AG04449 (cell line): ENCODE results near the gene LETM1.
A peak's percentile ranks its signal among the peaks of the same experiment; 100 is the strongest.

Source experiments
- CTCF ChIA-PET: fragments of 350-600 bp; formaldehyde crosslinking; extraction: SDS; loops from one replicate; lab custom pipeline; 2021; ENCODE audit warnings: antibody characterized with exemption; lab: Yijun Ruan, JAX
- POLR2A ChIA-PET: fragments of 400-600, 350-600 bp; formaldehyde crosslinking; extraction: SDS; loops from one replicate; lab custom pipeline; 2020; ENCODE audit warnings: antibody characterized with exemption, inconsistent platforms; lab: Yijun Ruan, JAX
- DNase-seq: peaks from one replicate; pipeline ENCODE4 v3.0.0-alpha.2; 2010; ENCODE audit warnings: low read depth, low spot score
- H3K4me3 ChIP-seq: 2 replicates; pipeline ENCODE4 v1.5.1; 2011; ENCODE audit warnings: low read depth, mild to moderate bottlenecking, control low read depth, low read length
- TF ChIP-seq, protein P1 (sequence below): IDR thresholded peaks from one replicate; pipeline ENCODE4 v1.5.1; 2011; ENCODE audit warnings: mild to moderate bottlenecking, moderate library complexity, low read length, control low read depth, inconsistent platforms; ENCODE audit not compliant: insufficient read depth; ENCODE audit errors: missing control alignments

Gene LETM1

GRCh38 chr4:1900087-1900433 is 44.1 kb upstream of the LETM1 start:
- CTCF ChIA-PET: interaction anchor here (0.6 to 7.2 kb wide), 47 partner anchors 9 to 1098 kb away, joined by 3 to 196 read pairs (median 5); partner anchors contain the start of genes FGFR3 and LETM1
- TF ChIP-seq, protein P1, sequence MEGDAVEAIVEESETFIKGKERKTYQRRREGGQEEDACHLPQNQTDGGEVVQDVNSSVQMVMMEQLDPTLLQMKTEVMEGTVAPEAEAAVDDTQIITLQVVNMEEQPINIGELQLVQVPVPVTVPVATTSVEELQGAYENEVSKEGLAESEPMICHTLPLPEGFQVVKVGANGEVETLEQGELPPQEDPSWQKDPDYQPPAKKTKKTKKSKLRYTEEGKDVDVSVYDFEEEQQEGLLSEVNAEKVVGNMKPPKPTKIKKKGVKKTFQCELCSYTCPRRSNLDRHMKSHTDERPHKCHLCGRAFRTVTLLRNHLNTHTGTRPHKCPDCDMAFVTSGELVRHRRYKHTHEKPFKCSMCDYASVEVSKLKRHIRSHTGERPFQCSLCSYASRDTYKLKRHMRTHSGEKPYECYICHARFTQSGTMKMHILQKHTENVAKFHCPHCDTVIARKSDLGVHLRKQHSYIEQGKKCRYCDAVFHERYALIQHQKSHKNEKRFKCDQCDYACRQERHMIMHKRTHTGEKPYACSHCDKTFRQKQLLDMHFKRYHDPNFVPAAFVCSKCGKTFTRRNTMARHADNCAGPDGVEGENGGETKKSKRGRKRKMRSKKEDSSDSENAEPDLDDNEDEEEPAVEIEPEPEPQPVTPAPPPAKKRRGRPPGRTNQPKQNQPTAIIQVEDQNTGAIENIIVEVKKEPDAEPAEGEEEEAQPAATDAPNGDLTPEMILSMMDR: no peak
- no peak overlapping the region for H3K4me3 ChIP-seq
- POLR2A ChIA-PET: interaction anchor here (0.6 kb wide), 1 partner anchor 92 kb away, joined by 3 read pairs; no protein-coding TSS in a partner anchor
- DNase-seq: no peak

- ChIA-PET POLR2A (interaction anchor here (0.6 kb wide), 1 partner anchor 92 kb away, joined by 3 read pairs; no protein-coding TSS in a partner anchor), CTCF (interaction anchor here (0.6 to 7.2 kb wide), 50 partner anchors 9 to 1099 kb away, joined by 3 to 196 read pairs (median 4); partner anchors contain the start of genes FGFR3, LETM1 and NSD2)
- H3K4me3 ChIP-seq: no peak overlapping the region
- DNase-seq: no peak
- TF ChIP-seq, protein P1: peak; percentile 74
Observed at GRCh38 chr4:1899149-1900086, 43.5 kb upstream of the LETM1 start.

- TF ChIP-seq, protein P1: no peak
- POLR2A ChIA-PET: no interaction called here
- CTCF ChIA-PET: interaction anchor here (0.7 to 7.2 kb wide), 35 partner anchors 10 to 205 kb away, joined by 3 to 196 read pairs (median 8); partner anchors contain the start of genes LETM1 and NSD2
- no peak overlapping the region for H3K4me3 ChIP-seq
- no peak for DNase-seq
Observed at GRCh38 chr4:1898681-1899080, 42.7 kb upstream of the LETM1 start.

DNA sequence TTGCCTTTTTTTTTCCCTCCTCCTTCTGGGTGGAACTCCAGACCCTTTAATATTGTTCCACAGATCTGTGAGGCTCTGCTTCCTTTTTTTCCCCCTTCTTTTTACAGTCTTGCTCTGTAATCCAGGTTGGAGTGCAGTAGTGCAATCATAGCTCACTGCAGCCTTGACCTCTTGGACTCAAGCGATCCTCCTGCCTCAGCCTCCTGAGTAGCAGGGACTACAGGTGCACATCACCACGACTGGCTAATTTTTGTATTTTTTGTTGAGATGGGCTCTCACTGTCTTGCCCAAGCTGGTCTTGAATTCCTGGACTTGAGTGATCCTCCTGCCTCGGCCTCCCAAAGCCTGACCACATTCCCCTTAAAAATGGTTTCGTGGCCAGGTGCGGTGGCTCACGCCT is 42.1 kb upstream of the LETM1 start:
- TF ChIP-seq, protein P1: no peak
- no peak for DNase-seq
- ChIA-PET CTCF (interaction anchor here (1.3 to 7.2 kb wide), 15 partner anchors 11 to 205 kb away, joined by 3 to 196 read pairs (median 15); partner anchors contain the start of genes LETM1 and NSD2), POLR2A (no interaction called here)
- no peak overlapping the region for H3K4me3 ChIP-seq

DNA sequence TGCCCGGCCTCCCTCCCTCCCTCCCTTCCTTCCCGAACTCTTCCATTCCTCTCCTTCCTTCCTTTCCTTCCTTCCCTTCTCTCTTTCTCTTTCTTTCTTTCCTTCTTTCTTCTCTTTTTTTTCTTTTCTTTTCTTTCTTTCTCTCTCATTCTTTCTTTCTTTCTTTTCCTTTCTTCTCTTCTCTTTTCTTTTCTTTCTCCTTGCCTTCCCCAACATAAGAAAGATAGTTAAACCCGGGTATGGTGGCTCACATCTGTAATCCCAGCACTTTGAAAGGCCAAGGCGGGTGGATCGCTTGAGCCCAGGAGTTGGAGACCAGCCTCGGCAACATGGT is 40.7 kb upstream of the LETM1 start:
- CTCF ChIA-PET: interaction anchor here (0.9 to 7.2 kb wide), 9 partner anchors 10 to 150 kb away, joined by 3 to 196 read pairs (median 58); partner anchors contain the start of gene LETM1
- TF ChIP-seq, protein P1: no peak
- POLR2A ChIA-PET: no interaction called here
- no peak for DNase-seq
- no peak overlapping the region for H3K4me3 ChIP-seq
